ENCODE results near the gene SLC22A12.

The SLC22A12 gene

DNA sequence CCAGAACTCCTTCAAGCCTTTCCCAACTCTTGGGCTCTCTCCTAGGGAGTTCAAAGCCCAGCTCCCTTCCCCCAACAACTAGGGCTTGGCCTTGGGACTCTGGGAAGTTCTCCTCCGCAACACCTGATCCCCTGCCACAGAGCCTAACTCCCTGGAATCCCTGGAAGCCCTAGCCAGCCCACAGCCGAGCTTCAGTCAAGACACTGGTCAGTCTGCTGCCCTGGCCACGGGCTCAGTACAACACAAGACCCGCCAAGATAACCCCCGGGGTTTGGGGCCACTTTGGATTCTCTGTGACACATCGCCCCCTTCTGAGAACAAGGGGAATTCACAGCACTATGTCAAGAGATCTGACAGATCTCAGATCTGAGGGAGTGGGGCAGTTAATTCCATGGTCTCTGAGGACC is 58.3 kb downstream of the SLC22A12 start:
- peak; percentile 66 for TF ChIP-seq CTCF (conservative IDR thresholded peaks at IDR 0.05; ENCODE audit: low read depth, low read length)
- H3K4me3 ChIP-seq (ENCODE audit: low read length): no peak overlapping the region
- no peak for DNase-seq (ENCODE audit: low read depth)

DNA sequence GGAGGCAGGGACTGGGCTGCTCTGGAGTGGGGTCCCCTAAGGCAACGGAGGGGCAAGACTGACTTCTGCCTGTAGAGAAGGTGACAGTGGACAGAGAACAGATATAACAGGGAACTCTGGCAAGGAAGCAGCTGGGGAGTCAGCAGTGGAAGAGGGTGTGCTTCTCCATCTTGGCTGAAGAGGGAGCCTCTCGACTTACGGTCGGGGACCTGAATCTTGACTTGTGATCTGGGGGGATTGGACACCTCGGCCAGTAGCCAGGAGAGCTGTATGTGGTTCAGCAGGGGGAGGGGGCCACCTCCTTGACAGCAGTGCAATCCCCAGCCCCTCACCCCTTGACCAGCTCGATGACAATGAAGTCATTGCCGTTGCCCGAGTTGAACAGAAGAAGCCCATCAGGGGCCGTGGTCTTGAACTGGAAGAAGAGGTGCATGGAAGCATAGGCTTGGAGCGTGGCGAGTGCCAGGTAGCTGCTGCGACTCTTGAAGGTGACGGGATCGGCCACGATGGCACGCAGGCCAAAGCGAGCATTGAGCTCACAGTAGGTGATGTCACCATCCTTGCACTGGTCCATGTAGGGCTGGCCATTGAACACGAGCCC is 60.0 kb downstream of the SLC22A12 start:
- TF ChIP-seq CTCF (conservative IDR thresholded peaks at IDR 0.05; ENCODE audit: low read depth, low read length): peak; percentile 57
- H3K4me3 ChIP-seq (ENCODE audit: low read length): no peak overlapping the region
- DNase-seq (ENCODE audit: low read depth): no peak
